ENCODE data around the gene XYLT1.

XYLT1 gene

GRCh38 chr16:17359788-17360390 lies 110.9 kb downstream of the XYLT1 start:
- no peak for TF ChIP-seq CTCF (IDR thresholded peaks at IDR 0.05)

- no peak for TF ChIP-seq CTCF (IDR thresholded peaks at IDR 0.05)
These were observed 111.9 kb downstream of the XYLT1 start for GRCh38 chr16:17358846-17359245.

- no peak for TF ChIP-seq CTCF (IDR thresholded peaks at IDR 0.05)
These were observed 112.4 kb downstream of the XYLT1 start for GRCh38 chr16:17358355-17358754.

- TF ChIP-seq CTCF (IDR thresholded peaks at IDR 0.05) = no peak
These were observed 113.3 kb downstream of the XYLT1 start for GRCh38 chr16:17357307-17358062.

GRCh38 chr16:17356243-17356933 lies 114.4 kb downstream of the XYLT1 start:
- no peak for TF ChIP-seq CTCF (IDR thresholded peaks at IDR 0.05)

GRCh38 chr16:17354685-17355084 lies 116.1 kb downstream of the XYLT1 start:
- TF ChIP-seq CTCF (IDR thresholded peaks at IDR 0.05) = no peak

- no peak for TF ChIP-seq CTCF (IDR thresholded peaks at IDR 0.05)
These were observed 116.6 kb downstream of the XYLT1 start for GRCh38 chr16:17354141-17354601.
